ENCODE data around the gene ZNF763.
A peak's percentile ranks its signal among the peaks of the same experiment; 100 is the strongest.
"Not testable (repeated sequence)": the region's sequence is repeated elsewhere in the genome, so short reads cannot be mapped to it uniquely, and the experiment has no call there.

Gene ZNF763

GRCh38 chr19:11964858-11965645, at the start of gene ZNF763:
Gene ZNF763, plus strand, starts transcription at chr19:11965040. Its CDS starts 169 bp downstream, at chr19:11965209.
- peak; percentile 91 to 98 (median 96) for DNase-seq
- intact Hi-C loops (cut with DNase I) = no loop called here

GRCh38 chr19:11921852-11922495, 42.9 kb upstream of the ZNF763 start:
- intact Hi-C loops (cut with DNase I) = loop anchor here (5.0 kb wide), 1 partner anchor 65 kb away; no protein-coding TSS in a partner anchor

GRCh38 chr19:11924886-11925650, 39.8 kb upstream of the ZNF763 start, which contains the start of gene ZNF700:
Gene ZNF700, plus strand, starts transcription at chr19:11925107. Its CDS starts 104 bp downstream, at chr19:11925211.
- intact Hi-C loops (cut with DNase I) = loop anchor here (5.0 kb wide), 1 partner anchor 62 kb away; no protein-coding TSS in a partner anchor
- peak; percentile 90 to 99 (median 96) for DNase-seq

More at GRCh38 chr19:11921852-11922495, 42.9 kb upstream of the ZNF763 start:
- no peak for DNase-seq

GRCh38 chr19:11925651-11926187, 39.1 kb upstream of the ZNF763 start:
- DNase-seq = peak in 2 of 42 donors; percentile 1 to 10
- intact Hi-C loops (cut with DNase I) = not testable (repeated sequence)

GRCh38 chr19:11927227-11927626, 37.6 kb upstream of the ZNF763 start:
- intact Hi-C loops (cut with DNase I) = no loop called here
- no peak for DNase-seq

- intact Hi-C loops (cut with DNase I) = no loop called here
Measured at GRCh38 chr19:11931051-11931450, 33.8 kb upstream of the ZNF763 start.

GRCh38 chr19:11931513-11931912, 33.3 kb upstream of the ZNF763 start:
- DNase-seq = no peak
- intact Hi-C loops (cut with DNase I) = no loop called here

More at GRCh38 chr19:11931051-11931450, 33.8 kb upstream of the ZNF763 start:
- peak in 1 of 42 donors; percentile 3 for DNase-seq

- intact Hi-C loops (cut with DNase I); DNase-seq: not testable (repeated sequence)
Measured at GRCh38 chr19:11935829-11936228, 29.0 kb upstream of the ZNF763 start.

- DNase-seq; intact Hi-C loops (cut with DNase I): not testable (repeated sequence)
Measured at GRCh38 chr19:11938383-11938782, 26.5 kb upstream of the ZNF763 start.

GRCh38 chr19:11941361-11941887, 23.4 kb upstream of the ZNF763 start:
- DNase-seq; intact Hi-C loops (cut with DNase I): not testable (repeated sequence)

- DNase-seq = no peak
- intact Hi-C loops (cut with DNase I) = no loop called here
Measured at GRCh38 chr19:11942008-11942842, 22.6 kb upstream of the ZNF763 start.

GRCh38 chr19:11942843-11943108, 22.1 kb upstream of the ZNF763 start:
- no peak for DNase-seq
- intact Hi-C loops (cut with DNase I) = no loop called here

GRCh38 chr19:11944656-11945055, 20.2 kb upstream of the ZNF763 start:
- DNase-seq = no peak
- intact Hi-C loops (cut with DNase I) = no loop called here

- intact Hi-C loops (cut with DNase I) = no loop called here
- DNase-seq = no peak
Measured at GRCh38 chr19:11948646-11949045, 16.2 kb upstream of the ZNF763 start.

- no peak for DNase-seq
- intact Hi-C loops (cut with DNase I) = no loop called here
Measured at GRCh38 chr19:11949201-11949600, 15.6 kb upstream of the ZNF763 start.

- intact Hi-C loops (cut with DNase I); DNase-seq: not testable (repeated sequence)
Measured at GRCh38 chr19:11949614-11950080, 15.2 kb upstream of the ZNF763 start.

- intact Hi-C loops (cut with DNase I) = no loop called here
Measured at GRCh38 chr19:11950312-11950711, 14.5 kb upstream of the ZNF763 start.

More at GRCh38 chr19:11950312-11950711, 14.5 kb upstream of the ZNF763 start:
- DNase-seq = no peak

Data from head of caudate nucleus (tissue), 42 donors.